OCI-LY7 (cell line): Measurements from ENCODE around the gene PLCL1. TPM values are rescaled to one million over a fixed set of nuclear protein-coding genes. Genes with fewer than 3 reads are reported as not detected.

Experiments used
- BruUV-seq: library from RNA; stranded (reverse); fragments of 400-500 nt; replicated peaks from 2 replicates; lab custom pipeline; 2021; lab: Mats Ljungman, UMichigan
- CTCF ChIA-PET: fragments of 300-600 bp; sonication (Branson Sonifier 250); formaldehyde crosslinking; loops from one replicate; lab custom pipeline; 2022; ENCODE audit warnings: antibody characterized with exemption; ENCODE audit not compliant: unreplicated experiment; lab: Charles Lee
- POLR2A ChIA-PET: fragments of 300-600 bp; sonication (Branson Sonifier 250); formaldehyde crosslinking; loops from one replicate; lab custom pipeline; 2022; ENCODE audit warnings: antibody characterized with exemption; lab: Charles Lee
- DNase-seq: peaks from one replicate; pipeline ENCODE4 v3.0.0-alpha.2; 2015; ENCODE audit warnings: low spot score
- H2AFZ ChIP-seq: fragments of 200-600 bp; sonication (generic), shearing (Covaris generic); 2 replicates; pipeline ENCODE4 v1.6.1; 2014; ENCODE audit warnings: mild to moderate bottlenecking, antibody characterized with exemption, low read length, moderate library complexity
- H3K27ac ChIP-seq: fragments of 200-600 bp; sonication (generic); 2 replicates; pipeline ENCODE4 v1.5.1; 2014; ENCODE audit warnings: mixed run types, low read depth, mild to moderate bottlenecking, moderate library complexity, low read length, inconsistent platforms; ENCODE audit not compliant: poor library complexity, severe bottlenecking
- H3K36me3 ChIP-seq: fragments of 200-600 bp; sonication (generic); 2 replicates; pipeline ENCODE4 v1.6.1; 2014; ENCODE audit warnings: mild to moderate bottlenecking, antibody characterized with exemption, low read length, moderate library complexity, mixed read lengths; ENCODE audit not compliant: insufficient read depth
- H3K4me1 ChIP-seq: fragments of 200-600 bp; sonication (generic); 2 replicates; pipeline ENCODE4 v1.5.1; 2014; ENCODE audit warnings: mild to moderate bottlenecking, low read length; ENCODE audit not compliant: insufficient read depth, poor library complexity, severe bottlenecking
- H3K4me2 ChIP-seq: fragments of 200-600 bp; sonication (generic); 2 replicates; pipeline ENCODE4 v1.6.1; 2014; ENCODE audit warnings: mild to moderate bottlenecking, low read length
- H3K4me3 ChIP-seq: fragments of 200-600 bp; sonication (generic); 2 replicates; pipeline ENCODE4 v1.5.1; 2014; ENCODE audit warnings: mild to moderate bottlenecking, low read depth, low read length; ENCODE audit not compliant: poor library complexity, severe bottlenecking
- H3K79me2 ChIP-seq: fragments of 200-600 bp; sonication (generic); 2 replicates; pipeline ENCODE4 v1.6.1; 2016; ENCODE audit warnings: low read depth, mild to moderate bottlenecking, low read length, moderate library complexity, mixed read lengths; ENCODE audit not compliant: insufficient read depth
- H3K9me2 ChIP-seq: fragments of 200-600 bp; sonication (generic); 2 replicates; pipeline ENCODE4 v1.6.1; 2016; ENCODE audit warnings: mild to moderate bottlenecking, low read length, mixed read lengths; ENCODE audit not compliant: insufficient read depth
- H3K9me3 ChIP-seq: fragments of 200-600 bp; sonication (generic); 2 replicates; pipeline ENCODE4 v1.6.1; 2014; ENCODE audit warnings: mild to moderate bottlenecking, mixed run types, low read length, mixed read lengths
- H4K20me1 ChIP-seq: fragments of 200-600 bp; sonication (generic); 2 replicates; pipeline ENCODE4 v1.6.1; 2014; ENCODE audit warnings: mild to moderate bottlenecking, antibody characterized with exemption, low read length, moderate library complexity, mixed read lengths; ENCODE audit not compliant: insufficient read depth
- CTCF ChIP-seq: fragments of 200-600 bp; sonication (generic); conservative IDR thresholded peaks from 2 replicates; pipeline ENCODE4 v1.5.1; 2014; ENCODE audit warnings: mild to moderate bottlenecking, antibody characterized with exemption, low read length, moderate library complexity, mixed read lengths
- EZH2phosphoT487 ChIP-seq: fragments of 200-600 bp; sonication (generic); IDR thresholded peaks from 2 replicates; pipeline ENCODE4 v1.6.1; 2018; ENCODE audit warnings: low read depth, borderline replicate concordance, mild to moderate bottlenecking, mixed run types, antibody characterized with exemption, low read length, moderate library complexity, mixed read lengths
- intact Hi-C: fragments of 100-400 bp; cut with micrococcal nuclease; formaldehyde crosslinking; loops from one replicate; pipeline ENCODE4 v1.10.0; 2022; ENCODE audit not compliant: unreplicated experiment
- total RNA-seq, 2 experiments: library from RNA; depleted of rRNA in 1 of 2; stranded (reverse); fragments of >200 nt in 1 of 2; shearing (Covaris generic) in 1 of 2; gene quantifications; 2 replicates each; pipeline ENCODE4 v1.2.3, GENCODE V29; 2014 to 2022

The PLCL1 gene
- total RNA-seq, 2 experiments from 2014 or later = 0.03 TPM; not detected in 1

DNA sequence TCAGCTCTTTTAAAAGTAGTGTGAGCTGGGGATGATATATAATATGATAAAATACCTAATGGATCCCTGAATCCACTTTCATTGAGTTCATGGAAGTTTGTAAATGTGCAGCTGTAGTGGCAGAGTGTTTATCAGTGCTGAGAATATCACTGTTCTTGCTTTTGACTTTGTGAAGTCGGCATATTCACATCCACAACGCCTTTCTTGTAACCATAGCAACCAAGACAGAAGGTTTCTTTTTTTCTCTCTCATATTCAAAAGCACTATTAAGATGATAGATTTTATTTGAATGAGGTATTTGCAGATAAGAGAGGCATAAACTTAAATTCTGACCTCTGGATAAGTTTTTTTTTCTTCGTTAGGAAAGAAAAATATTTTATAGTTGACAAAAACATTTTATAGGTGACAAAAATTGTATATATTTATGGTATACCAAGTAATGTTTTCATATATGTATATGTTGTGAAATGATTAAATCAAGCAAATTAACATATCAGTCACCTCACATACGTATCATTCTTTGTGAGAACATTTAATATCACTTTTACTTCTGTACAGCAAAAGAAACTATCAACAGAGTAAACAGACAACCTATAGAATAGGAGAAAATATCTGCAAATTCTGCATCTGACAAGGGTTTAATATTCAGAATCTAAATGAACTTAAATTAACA, 130.0 kb downstream of the PLCL1 start:
- no peaks in the 10 kb centered on the region for H4K20me1 ChIP-seq
- no TSS peak for BruUV-seq
- no peaks in the 10 kb centered on the region for H3K9me2 ChIP-seq
- ChIA-PET CTCF (no interaction called here), POLR2A (interaction anchor here (1.0 to 1.3 kb wide), 2 partner anchors 9 to 16 kb away, joined by 3 read pairs; no protein-coding TSS in a partner anchor)
- TF ChIP-seq CTCF = no peak
- no peak for TF ChIP-seq EZH2phosphoT487
- H3K9me3 ChIP-seq = no peaks in the 10 kb centered on the region
- intact Hi-C loops = no loop called here
- no peak for DNase-seq
- H3K4me2 ChIP-seq = no peak overlapping the region
- H3K36me3 ChIP-seq = no peaks in the 10 kb centered on the region
- no peak overlapping the region for H3K4me3 ChIP-seq
- no peaks in the 10 kb centered on the region for H3K4me1 ChIP-seq
- no peaks in the 10 kb centered on the region for H3K79me2 ChIP-seq
- no peak overlapping the region for H3K27ac ChIP-seq
- no peak overlapping the region for H2AFZ ChIP-seq

- Histone ChIP-seq H3K4me2 (no peak overlapping the region), H3K4me1 (no peaks in the 10 kb centered on the region), H3K9me3 (no peaks in the 10 kb centered on the region), H4K20me1 (no peaks in the 10 kb centered on the region), H3K79me2 (no peaks in the 10 kb centered on the region), H3K9me2 (no peaks in the 10 kb centered on the region), H3K36me3 (no peaks in the 10 kb centered on the region), H2AFZ (no peak overlapping the region), H3K27ac (no peak overlapping the region), H3K4me3 (no peak overlapping the region)
- ChIA-PET POLR2A (no interaction called here), CTCF (no interaction called here)
- DNase-seq = no peak
- BruUV-seq = no TSS peak
- intact Hi-C loops = no loop called here
- TF ChIP-seq EZH2phosphoT487 (no peak), CTCF (no peak)
These were observed 130.5 kb downstream of the PLCL1 start for GRCh38 chr2:197934934-197935289.

DNA sequence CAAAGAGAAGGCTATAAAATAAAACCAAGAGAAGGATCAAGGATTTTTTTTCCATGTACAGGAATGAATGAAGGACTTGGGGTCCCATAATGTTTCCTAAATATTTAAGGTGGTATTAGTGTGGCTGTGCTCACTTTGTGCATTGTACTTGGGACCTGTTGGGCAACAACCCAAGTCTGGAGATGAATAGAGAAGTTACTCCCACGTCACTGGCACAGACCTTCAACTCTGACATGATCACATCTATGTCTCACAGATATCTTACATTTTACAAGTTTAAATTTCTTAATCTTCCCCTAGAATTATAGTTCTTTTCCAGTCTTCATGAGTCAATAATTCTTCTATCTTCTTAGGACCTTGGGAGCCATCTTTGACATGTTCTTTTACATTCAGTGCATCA, 133.4 kb downstream of the PLCL1 start:
- TF ChIP-seq EZH2phosphoT487 = no peak
- intact Hi-C loops = no loop called here
- no peaks in the 10 kb centered on the region for H3K9me3 ChIP-seq
- no peak overlapping the region for H2AFZ ChIP-seq
- no TSS peak for BruUV-seq
- H3K27ac ChIP-seq = no peak overlapping the region
- ChIA-PET POLR2A (interaction anchor here (0.7 kb wide), 1 partner anchor 292 kb away, joined by 4 read pairs; no protein-coding TSS in a partner anchor), CTCF (no interaction called here)
- no peaks in the 10 kb centered on the region for H3K79me2 ChIP-seq
- H3K9me2 ChIP-seq = no peaks in the 10 kb centered on the region
- DNase-seq = no peak
- no peaks in the 10 kb centered on the region for H3K4me1 ChIP-seq
- H3K36me3 ChIP-seq = no peaks in the 10 kb centered on the region
- no peak overlapping the region for H3K4me2 ChIP-seq
- no peaks in the 10 kb centered on the region for H4K20me1 ChIP-seq
- no peak overlapping the region for H3K4me3 ChIP-seq
